ENCODE data around the gene TNNT2. TPM values are rescaled to one million over a fixed set of nuclear protein-coding genes. Genes with fewer than 3 reads are reported as not detected.

TNNT2 gene
- total RNA-seq, 1 donor from 2014 or later = not detected

GRCh38 chr1:201331166-201331565 is 46.3 kb downstream of the TNNT2 start:
- H3K27me3 Mint-ChIP-seq (ENCODE audit: unreplicated experiment) = peaks cover 9% of the 10 kb centered on the region
- H3K4me3 Mint-ChIP-seq (ENCODE audit: unreplicated experiment) = no peak overlapping the region
- H3K9me3 Mint-ChIP-seq (ENCODE audit: unreplicated experiment) = peaks cover 6% of the 10 kb centered on the region
- H3K4me1 Mint-ChIP-seq (ENCODE audit: low read depth, unreplicated experiment) = peaks cover 11% of the 10 kb centered on the region
- H3K27ac Mint-ChIP-seq (ENCODE audit: unreplicated experiment) = no peak overlapping the region
- TF ChIP-seq CTCF (IDR thresholded peaks at IDR 0.05; ENCODE audit: partially characterized antibody, unreplicated experiment) = no peak
- peaks cover 8% of the 10 kb centered on the region for H3K36me3 Mint-ChIP-seq (ENCODE audit: unreplicated experiment)
- peak; percentile 13 for DNase-seq

GRCh38 chr1:201330541-201330940 is 46.9 kb downstream of the TNNT2 start:
- Mint-ChIP-seq H3K27ac (ENCODE audit: unreplicated experiment) (no peak overlapping the region), H3K4me1 (ENCODE audit: low read depth, unreplicated experiment) (peaks cover 11% of the 10 kb centered on the region), H3K9me3 (ENCODE audit: unreplicated experiment) (peaks cover 6% of the 10 kb centered on the region), H3K36me3 (ENCODE audit: unreplicated experiment) (peaks cover 8% of the 10 kb centered on the region), H3K4me3 (ENCODE audit: unreplicated experiment) (no peak overlapping the region), H3K27me3 (ENCODE audit: unreplicated experiment) (peaks cover 9% of the 10 kb centered on the region)
- TF ChIP-seq CTCF (IDR thresholded peaks at IDR 0.05; ENCODE audit: partially characterized antibody, unreplicated experiment) = no peak
- DNase-seq = no peak

- TF ChIP-seq CTCF (IDR thresholded peaks at IDR 0.05; ENCODE audit: partially characterized antibody, unreplicated experiment) = no peak
- no peak for DNase-seq
- Mint-ChIP-seq H3K4me3 (ENCODE audit: unreplicated experiment) (no peak overlapping the region), H3K9me3 (ENCODE audit: unreplicated experiment) (peaks cover 6% of the 10 kb centered on the region), H3K4me1 (ENCODE audit: low read depth, unreplicated experiment) (peaks cover 11% of the 10 kb centered on the region), H3K36me3 (ENCODE audit: unreplicated experiment) (peaks cover 8% of the 10 kb centered on the region), H3K27ac (ENCODE audit: unreplicated experiment) (no peak overlapping the region), H3K27me3 (ENCODE audit: unreplicated experiment) (peaks cover 9% of the 10 kb centered on the region)
Measured at GRCh38 chr1:201329801-201330200, 47.7 kb downstream of the TNNT2 start.

GRCh38 chr1:201329286-201329685 is 48.2 kb downstream of the TNNT2 start:
- Mint-ChIP-seq H3K27ac (ENCODE audit: unreplicated experiment) (no peak overlapping the region), H3K4me1 (ENCODE audit: low read depth, unreplicated experiment) (peaks cover 11% of the 10 kb centered on the region), H3K36me3 (ENCODE audit: unreplicated experiment) (peaks cover 8% of the 10 kb centered on the region), H3K9me3 (ENCODE audit: unreplicated experiment) (peaks cover 4% of the 10 kb centered on the region), H3K27me3 (ENCODE audit: unreplicated experiment) (peaks cover 9% of the 10 kb centered on the region), H3K4me3 (ENCODE audit: unreplicated experiment) (no peak overlapping the region)
- no peak for TF ChIP-seq CTCF (IDR thresholded peaks at IDR 0.05; ENCODE audit: partially characterized antibody, unreplicated experiment)
- no peak for DNase-seq

- peaks cover 11% of the 10 kb centered on the region for H3K4me1 Mint-ChIP-seq (ENCODE audit: low read depth, unreplicated experiment)
- no peak for DNase-seq
- H3K9me3 Mint-ChIP-seq (ENCODE audit: unreplicated experiment) = peaks cover 1% of the 10 kb centered on the region
- no peak overlapping the region for H3K4me3 Mint-ChIP-seq (ENCODE audit: unreplicated experiment)
- peaks cover 12% of the 10 kb centered on the region for H3K27me3 Mint-ChIP-seq (ENCODE audit: unreplicated experiment)
- no peak for TF ChIP-seq CTCF (IDR thresholded peaks at IDR 0.05; ENCODE audit: partially characterized antibody, unreplicated experiment)
- peaks cover 8% of the 10 kb centered on the region for H3K36me3 Mint-ChIP-seq (ENCODE audit: unreplicated experiment)
- no peak overlapping the region for H3K27ac Mint-ChIP-seq (ENCODE audit: unreplicated experiment)
Measured at GRCh38 chr1:201328576-201328975, 48.9 kb downstream of the TNNT2 start.

All from glutamatergic neuron (in vitro differentiated cells).